ENCODE measurements around the gene GLG1.

Gene GLG1

DNA sequence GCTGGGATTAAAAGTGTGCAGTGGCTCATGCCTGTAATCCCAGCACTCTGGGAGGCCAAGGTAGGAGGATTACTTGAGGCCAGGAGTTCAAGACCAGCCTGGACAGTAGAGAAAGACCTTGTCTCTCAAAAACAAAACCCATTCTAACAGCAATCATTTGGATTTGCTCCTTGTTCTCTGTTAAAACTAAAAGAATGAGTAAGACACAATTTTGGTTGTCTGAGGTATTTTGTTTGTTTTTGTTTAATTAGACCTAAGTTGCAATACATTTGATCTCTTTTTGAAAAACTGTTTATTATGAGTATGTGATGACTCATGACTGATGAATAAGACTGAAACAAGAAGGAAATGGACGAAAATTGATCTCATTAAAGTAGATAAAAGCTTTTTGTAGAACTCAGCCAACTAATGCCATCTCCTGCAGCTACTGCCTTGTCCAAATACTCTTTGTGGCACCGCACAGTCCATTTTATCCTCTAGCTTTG lies 29.0 kb downstream of the GLG1 start:
- TF ChIP-seq ZNF70 (CRISPR knock-in tag; IDR thresholded peaks at IDR 0.05) = no peak
- no peak for TF ChIP-seq ZFP3 (CRISPR knock-in tag; IDR thresholded peaks at IDR 0.05)
- peak; percentile 65; the same call in 1 of the 2 replicates for TF ChIP-seq CREB5 (CRISPR knock-in tag; IDR thresholded peaks at IDR 0.05; ENCODE audit: low read depth)
- no peak for TF ChIP-seq ZNF565 (CRISPR knock-in tag; conservative IDR thresholded peaks at IDR 0.05; ENCODE audit: low read depth)
- TF ChIP-seq ISL1 (CRISPR knock-in tag; IDR thresholded peaks at IDR 0.05) = peak; percentile 99
- TF ChIP-seq ESRRG (CRISPR knock-in tag; IDR thresholded peaks at IDR 0.05) = no peak
- no peak for TF ChIP-seq ZC3H10 (CRISPR knock-in tag; IDR thresholded peaks at IDR 0.05)
- TF ChIP-seq PPARA (CRISPR knock-in tag; IDR thresholded peaks at IDR 0.05; ENCODE audit: borderline replicate concordance) = no peak
- TF ChIP-seq GLIS3 (CRISPR knock-in tag; IDR thresholded peaks at IDR 0.05) = no peak
- no peak for TF ChIP-seq OSR1 (CRISPR knock-in tag; IDR thresholded peaks at IDR 0.05)
- no peak for TF ChIP-seq ZNF8 (CRISPR knock-in tag; IDR thresholded peaks at IDR 0.05)
- no peak for TF ChIP-seq RARB (CRISPR knock-in tag; IDR thresholded peaks at IDR 0.05)
- TF ChIP-seq POU6F1 (CRISPR knock-in tag; IDR thresholded peaks at IDR 0.05; ENCODE audit: borderline replicate concordance, low read depth) = no peak
- TF ChIP-seq CSDC2 (CRISPR knock-in tag; IDR thresholded peaks at IDR 0.05) = no peak
- no peak for TF ChIP-seq SNAI2 (CRISPR knock-in tag; IDR thresholded peaks at IDR 0.05)
- peak; percentile 86 for ATAC-seq

DNA sequence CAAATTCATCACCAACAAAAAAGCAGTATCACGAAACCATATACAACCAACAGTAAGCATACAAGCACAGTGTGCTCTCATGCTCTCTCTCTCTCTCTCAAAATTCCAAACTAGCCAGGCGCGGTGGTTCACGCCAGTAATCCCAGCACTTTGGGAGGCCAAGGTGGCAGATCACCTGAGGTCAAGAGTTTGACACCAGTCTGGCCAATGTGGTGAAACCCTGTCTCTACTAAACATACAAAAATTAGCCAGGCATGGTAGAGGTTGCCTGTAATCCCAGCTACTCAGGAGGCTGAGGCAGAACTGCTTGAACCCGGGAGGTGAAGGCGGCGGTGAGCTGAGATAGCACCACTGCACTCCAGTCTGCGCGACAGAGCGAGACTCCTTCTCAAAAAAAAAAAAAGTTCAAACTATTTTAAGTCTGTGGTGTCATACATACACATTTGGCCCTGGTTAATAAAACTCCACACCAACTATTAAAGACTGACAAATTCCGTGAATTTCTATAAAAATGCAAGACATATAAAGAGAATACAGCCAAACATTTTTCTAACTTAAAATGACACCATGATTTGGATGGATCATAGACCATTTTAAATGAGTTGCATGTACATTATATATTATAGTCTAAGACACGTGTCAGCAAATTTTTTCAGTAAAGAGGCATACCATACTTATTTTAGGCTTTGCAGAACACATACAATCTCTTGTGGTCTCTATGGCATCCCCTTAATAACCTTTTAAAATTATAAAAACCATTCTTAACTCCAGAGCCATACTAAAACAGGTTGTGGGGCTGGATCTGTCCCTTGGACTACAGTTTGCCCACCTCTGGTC lies 30.9 kb downstream of the GLG1 start:
- ATAC-seq = no peak
- TF ChIP-seq PPARA (CRISPR knock-in tag; IDR thresholded peaks at IDR 0.05; ENCODE audit: borderline replicate concordance) (no peak), ZFP30 (CRISPR knock-in tag; IDR thresholded peaks at IDR 0.05) (no peak), BACH2 (CRISPR knock-in tag; IDR thresholded peaks at IDR 0.05; ENCODE audit: borderline replicate concordance) (no peak), TCF4 (CRISPR knock-in tag; IDR thresholded peaks at IDR 0.05; ENCODE audit: borderline replicate concordance) (no peak), ARNTL (CRISPR knock-in tag; IDR thresholded peaks at IDR 0.05; ENCODE audit: borderline replicate concordance, low read depth) (no peak), ZFP3 (CRISPR knock-in tag; IDR thresholded peaks at IDR 0.05) (no peak), ZC3H10 (CRISPR knock-in tag; IDR thresholded peaks at IDR 0.05) (no peak), ZNF8 (CRISPR knock-in tag; IDR thresholded peaks at IDR 0.05) (no peak), CSRNP3 (CRISPR knock-in tag; IDR thresholded peaks at IDR 0.05) (no peak), TOX (CRISPR knock-in tag; IDR thresholded peaks at IDR 0.05; ENCODE audit: borderline replicate concordance) (no peak), RARB (CRISPR knock-in tag; IDR thresholded peaks at IDR 0.05) (no peak), TSHZ2 (CRISPR knock-in tag; IDR thresholded peaks at IDR 0.05) (no peak), ZNF70 (CRISPR knock-in tag; IDR thresholded peaks at IDR 0.05) (no peak), POU6F1 (CRISPR knock-in tag; IDR thresholded peaks at IDR 0.05; ENCODE audit: borderline replicate concordance, low read depth) (no peak), SNAI2 (CRISPR knock-in tag; IDR thresholded peaks at IDR 0.05) (no peak), CSDC2 (CRISPR knock-in tag; IDR thresholded peaks at IDR 0.05) (no peak)

Data from SK-N-SH treated with all-trans-retinoic acid at 6 μM for 48 hours (cell line).